ENCODE measurements around the gene TEX50.
"Not testable (repeated sequence)": the region's sequence is repeated elsewhere in the genome, so short reads cannot be mapped to it uniquely, and the experiment has no call there.

TEX50 gene

GRCh38 chr1:173628888-173629287, 6.2 kb upstream of the TEX50 start:
- FAIRE-seq: no peak
- DNase-seq (ENCODE audit: insufficient read length, low spot score): no peak
- TF ChIP-seq PAX5 (IDR thresholded peaks at IDR 0.05; ENCODE audit: insufficient read depth, low read length, severe bottlenecking) (no peak), POLR2AphosphoS5 (IDR thresholded peaks at IDR 0.05; ENCODE audit: low read depth, low read length) (no peak), POU2F2 (IDR thresholded peaks at IDR 0.05; ENCODE audit: low read depth, low read length) (no peak), POLR2A (IDR thresholded peaks at IDR 0.05; ENCODE audit: low read depth, low read length) (no peak), SPI1 (IDR thresholded peaks at IDR 0.05; ENCODE audit: low read depth, low read length) (no peak), TAF1 (IDR thresholded peaks at IDR 0.05; ENCODE audit: low read depth, low read length) (no peak)

DNA sequence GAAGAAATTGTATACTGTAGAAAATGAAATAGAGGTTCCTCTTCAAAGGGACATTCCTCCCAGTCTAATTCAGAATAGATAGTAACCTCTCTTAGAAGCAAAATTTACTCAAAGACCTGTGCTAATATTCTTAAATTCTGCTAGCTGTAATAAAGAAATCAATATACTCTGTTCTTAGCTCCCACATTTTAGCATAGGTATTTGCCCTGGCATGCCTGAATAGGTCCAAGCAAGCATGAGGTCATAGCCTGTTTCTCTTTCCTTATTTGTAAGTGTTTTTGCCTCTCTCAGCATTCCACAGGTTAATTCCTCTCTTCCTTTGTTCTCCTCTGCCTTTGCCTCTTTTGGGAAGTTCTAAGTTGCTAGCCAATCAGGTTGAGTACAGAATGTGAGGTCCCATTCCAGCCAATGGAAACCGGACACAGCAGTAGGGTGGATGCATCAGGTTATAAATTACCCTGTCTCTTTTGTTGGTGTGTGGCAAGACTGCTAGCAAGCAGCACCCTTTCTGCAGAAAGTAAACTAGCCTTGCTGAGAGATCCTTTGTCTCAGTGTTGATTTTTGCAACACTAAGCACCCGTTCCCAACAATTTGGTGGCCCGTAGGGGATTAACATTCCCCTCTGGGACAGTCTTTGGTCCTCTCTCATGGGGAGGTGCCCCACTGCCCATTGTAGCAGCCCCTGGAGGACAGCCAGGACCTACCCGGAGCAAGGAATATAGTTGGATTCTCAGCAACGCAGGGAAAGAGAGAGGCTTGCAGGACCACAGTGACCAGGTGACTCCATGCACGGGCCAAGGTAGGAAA, 2.3 kb downstream of the TEX50 start:
- not testable (repeated sequence) for DNase-seq (ENCODE audit: insufficient read length, low spot score); FAIRE-seq

GRCh38 chr1:173638043-173639021, 3.2 kb downstream of the TEX50 start:
- no peak for DNase-seq (ENCODE audit: insufficient read length, low spot score)
- no peak for FAIRE-seq
- no peak for TF ChIP-seq POU2F2 (IDR thresholded peaks at IDR 0.05; ENCODE audit: low read depth, low read length)
- TF ChIP-seq SPI1 (IDR thresholded peaks at IDR 0.05; ENCODE audit: low read depth, low read length): no peak
- no peak for TF ChIP-seq POLR2A (IDR thresholded peaks at IDR 0.05; ENCODE audit: low read depth, low read length)
- TF ChIP-seq PAX5 (IDR thresholded peaks at IDR 0.05; ENCODE audit: insufficient read depth, low read length, severe bottlenecking): no peak
- no peak for TF ChIP-seq POLR2AphosphoS5 (IDR thresholded peaks at IDR 0.05; ENCODE audit: low read depth, low read length)
- TF ChIP-seq TAF1 (IDR thresholded peaks at IDR 0.05; ENCODE audit: low read depth, low read length): no peak

- no peak for DNase-seq (ENCODE audit: insufficient read length, low spot score)
- FAIRE-seq: no peak
- TF ChIP-seq TAF1 (IDR thresholded peaks at IDR 0.05; ENCODE audit: low read depth, low read length): no peak
- TF ChIP-seq SPI1 (IDR thresholded peaks at IDR 0.05; ENCODE audit: low read depth, low read length): no peak
- TF ChIP-seq POLR2A (IDR thresholded peaks at IDR 0.05; ENCODE audit: low read depth, low read length): no peak
- TF ChIP-seq PAX5 (IDR thresholded peaks at IDR 0.05; ENCODE audit: insufficient read depth, low read length, severe bottlenecking): no peak
- no peak for TF ChIP-seq POU2F2 (IDR thresholded peaks at IDR 0.05; ENCODE audit: low read depth, low read length)
- no peak for TF ChIP-seq POLR2AphosphoS5 (IDR thresholded peaks at IDR 0.05; ENCODE audit: low read depth, low read length)
These were observed 4.0 kb downstream of the TEX50 start for GRCh38 chr1:173639102-173639501.

GRCh38 chr1:173642450-173643139, 7.5 kb downstream of the TEX50 start:
- DNase-seq (ENCODE audit: insufficient read length, low spot score); FAIRE-seq: not testable (repeated sequence)

DNA sequence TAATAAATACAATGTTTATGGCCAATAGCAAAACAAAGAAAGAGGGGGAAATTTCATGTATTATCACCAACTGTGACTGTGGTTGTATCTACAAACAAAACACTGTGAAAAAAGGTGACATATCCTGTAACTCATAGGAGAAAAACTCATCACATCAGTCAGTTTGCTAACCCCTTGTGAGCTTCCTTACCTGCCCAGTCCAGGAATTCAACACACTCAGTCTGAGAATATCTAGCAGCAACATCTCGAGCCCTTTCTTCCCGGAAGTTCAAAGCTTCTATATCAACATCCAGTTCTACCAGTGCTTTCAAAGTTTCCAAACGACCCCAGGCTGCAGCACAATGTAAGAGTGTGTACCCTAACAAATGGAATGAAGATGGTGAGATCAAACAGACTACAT, 11.5 kb downstream of the TEX50 start:
- DNase-seq (ENCODE audit: insufficient read length, low spot score) (no peak), FAIRE-seq (no peak)
- TF ChIP-seq POLR2AphosphoS5 (IDR thresholded peaks at IDR 0.05; ENCODE audit: low read depth, low read length) (no peak), PAX5 (IDR thresholded peaks at IDR 0.05; ENCODE audit: insufficient read depth, low read length, severe bottlenecking) (no peak), SPI1 (IDR thresholded peaks at IDR 0.05; ENCODE audit: low read depth, low read length) (no peak), POU2F2 (IDR thresholded peaks at IDR 0.05; ENCODE audit: low read depth, low read length) (no peak), POLR2A (IDR thresholded peaks at IDR 0.05; ENCODE audit: low read depth, low read length) (no peak), TAF1 (IDR thresholded peaks at IDR 0.05; ENCODE audit: low read depth, low read length) (no peak)

DNA sequence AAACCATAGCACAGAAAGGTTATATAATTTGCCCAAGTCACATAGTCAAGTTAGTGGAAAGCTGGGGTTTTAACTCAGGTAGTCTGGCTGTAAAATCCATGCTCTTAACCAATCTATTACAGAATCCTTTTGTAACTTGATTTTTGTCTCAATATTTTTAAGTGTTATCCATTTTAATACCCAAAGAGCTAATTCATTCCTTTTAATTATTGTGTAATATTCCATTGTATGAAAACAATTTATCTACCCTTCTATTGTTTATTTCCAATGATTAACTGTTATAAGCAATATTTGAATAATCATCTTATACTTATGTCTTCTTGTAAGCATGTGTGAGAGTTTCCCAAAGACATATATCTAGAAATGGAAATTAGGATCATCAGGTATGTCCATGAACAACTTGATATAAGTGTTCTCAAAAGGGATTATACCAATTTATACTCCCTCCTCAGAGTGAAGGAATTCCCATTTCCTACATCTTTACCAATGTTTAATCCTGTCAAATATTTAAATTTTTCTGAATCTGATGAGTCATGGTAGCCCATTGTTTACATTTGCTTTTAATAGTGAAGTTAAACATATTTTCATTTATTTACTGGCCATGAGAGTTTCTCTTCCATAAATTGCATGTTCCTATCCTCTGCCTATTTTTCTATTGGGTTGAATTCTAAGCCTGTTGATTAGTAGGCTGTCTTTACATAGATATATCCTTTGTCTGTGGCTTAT, 13.9 kb downstream of the TEX50 start:
- no peak for TF ChIP-seq POU2F2 (IDR thresholded peaks at IDR 0.05; ENCODE audit: low read depth, low read length)
- no peak for TF ChIP-seq PAX5 (IDR thresholded peaks at IDR 0.05; ENCODE audit: insufficient read depth, low read length, severe bottlenecking)
- TF ChIP-seq TAF1 (IDR thresholded peaks at IDR 0.05; ENCODE audit: low read depth, low read length): no peak
- no peak for TF ChIP-seq SPI1 (IDR thresholded peaks at IDR 0.05; ENCODE audit: low read depth, low read length)
- TF ChIP-seq POLR2A (IDR thresholded peaks at IDR 0.05; ENCODE audit: low read depth, low read length): no peak
- no peak for TF ChIP-seq POLR2AphosphoS5 (IDR thresholded peaks at IDR 0.05; ENCODE audit: low read depth, low read length)
- no peak for DNase-seq (ENCODE audit: insufficient read length, low spot score)
- no peak for FAIRE-seq

DNA sequence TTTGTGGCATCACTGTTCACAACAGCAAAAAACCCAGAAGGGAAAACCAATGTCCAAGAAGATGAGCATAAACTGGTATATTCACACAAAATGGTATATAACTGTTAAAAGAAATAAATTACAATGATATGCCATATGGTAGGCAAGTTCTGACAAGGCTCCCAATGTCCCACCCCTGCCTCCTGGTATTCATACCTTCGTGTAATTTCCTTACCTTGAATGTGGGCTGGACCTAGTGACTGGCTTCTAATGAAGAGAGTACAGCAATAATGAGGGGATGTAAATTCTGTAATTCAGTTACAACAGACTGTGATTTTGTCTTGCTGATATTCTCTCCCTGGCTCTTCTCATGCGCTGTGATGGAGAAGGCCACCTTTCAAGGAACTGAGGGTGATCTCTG, 25.2 kb downstream of the TEX50 start:
- no peak for TF ChIP-seq POLR2A (IDR thresholded peaks at IDR 0.05; ENCODE audit: low read depth, low read length)
- no peak for TF ChIP-seq POLR2AphosphoS5 (IDR thresholded peaks at IDR 0.05; ENCODE audit: low read depth, low read length)
- no peak for TF ChIP-seq SPI1 (IDR thresholded peaks at IDR 0.05; ENCODE audit: low read depth, low read length)
- no peak for TF ChIP-seq TAF1 (IDR thresholded peaks at IDR 0.05; ENCODE audit: low read depth, low read length)
- no peak for TF ChIP-seq PAX5 (IDR thresholded peaks at IDR 0.05; ENCODE audit: insufficient read depth, low read length, severe bottlenecking)
- no peak for TF ChIP-seq POU2F2 (IDR thresholded peaks at IDR 0.05; ENCODE audit: low read depth, low read length)
- FAIRE-seq (no peak), DNase-seq (ENCODE audit: insufficient read length, low spot score) (no peak)

DNA sequence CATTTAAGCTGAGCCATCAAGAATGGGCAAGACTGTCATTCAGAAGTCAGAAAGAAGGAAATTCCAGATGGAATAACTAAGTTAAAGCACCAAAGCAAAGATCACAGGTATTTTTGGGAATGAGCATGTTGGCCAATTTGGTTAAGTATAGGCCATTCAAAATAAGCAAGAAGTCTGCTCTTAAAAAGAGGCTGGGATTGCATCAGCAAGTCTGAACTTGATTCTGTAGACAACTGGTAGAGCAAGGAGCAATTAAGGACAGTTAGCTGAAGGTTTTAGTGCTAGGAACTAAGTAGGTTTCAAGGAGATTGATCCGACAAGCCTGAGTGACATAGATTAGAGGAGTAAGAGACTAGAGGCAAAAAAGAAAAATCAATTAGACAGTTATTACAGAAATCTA, 26.1 kb downstream of the TEX50 start:
- FAIRE-seq (peak; percentile 23), DNase-seq (ENCODE audit: insufficient read length, low spot score) (no peak)
- TF ChIP-seq SPI1 (IDR thresholded peaks at IDR 0.05; ENCODE audit: low read depth, low read length) (no peak), TAF1 (IDR thresholded peaks at IDR 0.05; ENCODE audit: low read depth, low read length) (no peak), POU2F2 (IDR thresholded peaks at IDR 0.05; ENCODE audit: low read depth, low read length) (no peak), POLR2A (IDR thresholded peaks at IDR 0.05; ENCODE audit: low read depth, low read length) (no peak), PAX5 (IDR thresholded peaks at IDR 0.05; ENCODE audit: insufficient read depth, low read length, severe bottlenecking) (no peak), POLR2AphosphoS5 (IDR thresholded peaks at IDR 0.05; ENCODE audit: low read depth, low read length) (no peak)
